ENCODE measurements around the gene MLNR. TPM values are rescaled to one million over a fixed set of nuclear protein-coding genes. Genes with fewer than 3 reads are reported as not detected.
A peak's percentile ranks its signal among the peaks of the same experiment; 100 is the strongest.

The MLNR gene
- total and polyA plus RNA-seq, 9 of the 15 experiments (the other 6 are each of a cell fraction or from before 2014, with no cell fraction given): not detected

GRCh38 chr13:49171359-49171758 lies 48.8 kb upstream of the MLNR start:
- Histone ChIP-seq H2AFZ (ENCODE audit: low read depth, low read length) (no peak overlapping the region), H4K20me1 (replicated peaks; ENCODE audit: control insufficient read depth, insufficient read depth, low read length) (no peaks in the 10 kb centered on the region), H3K4me3 (no peak overlapping the region), H3K4me2 (ENCODE audit: insufficient read depth, low read length) (no peak overlapping the region), H3K27ac (ENCODE audit: extremely low read depth, low read depth, low read length) (no peak overlapping the region), H3K4me1 (replicated peaks in 1 of 2; ENCODE audit: control insufficient read depth in 2 of 2, insufficient read depth in 2 of 2, low read length in 2 of 2) (no peaks in the 10 kb centered on the region), H3K27me3 (ENCODE audit: control insufficient read depth in 2 of 2, insufficient read depth in 2 of 2, low read length in 2 of 2) (no peaks in the 10 kb centered on the region), H3K9me1 (ENCODE audit: control insufficient read depth, insufficient read depth, low read length) (no peaks in the 10 kb centered on the region), H3K9me3 (replicated peaks; ENCODE audit: control insufficient read depth, insufficient read depth, low read depth, low read length) (no peaks in the 10 kb centered on the region), H3K9ac (ENCODE audit: insufficient read depth in 1 of 2, low read depth in 2 of 2, low read length in 2 of 2) (no peak overlapping the region), H3K79me2 (ENCODE audit: control insufficient read depth, insufficient read depth, low read length) (no peaks in the 10 kb centered on the region), H3K36me3 (ENCODE audit: control insufficient read depth, insufficient read depth, low read length) (peaks cover 10% of the 10 kb centered on the region; the same call in 1 of the 3 replicates)
- BruUV-seq (replicated peaks): no TSS peak
- POLR2A ChIA-PET: no interaction called here
- FAIRE-seq (no peak), ATAC-seq (no peak), DNase-seq (ENCODE audit: extremely low read depth in 1 of 4, low spot score in 3 of 4) (no peak)
- in situ Hi-C loops (cut with MboI) (no loop called here), intact Hi-C loops (cut with micrococcal nuclease) (no loop called here)
- CTCF ChIA-PET (ENCODE audit: low intra/inter-chr PET ratio): no interaction called here
- TF ChIP-seq GTF2B (IDR thresholded peaks at IDR 0.05; ENCODE audit: extremely low read depth, insufficient read length): no peak
- TF ChIP-seq EP300 (IDR thresholded peaks at IDR 0.05; ENCODE audit: low read length): no peak
- peak; percentile 85 for TF ChIP-seq MAFG (tag; conservative IDR thresholded peaks at IDR 0.05)
- TF ChIP-seq POLR2AphosphoS5 (IDR thresholded peaks at IDR 0.05; ENCODE audit: control insufficient read depth, insufficient read depth, low read depth, low read length): no peak
- TF ChIP-seq ARNT (IDR thresholded peaks at IDR 0.05): no peak
- TF ChIP-seq RFX1 (IDR thresholded peaks at IDR 0.05): no peak
- TF ChIP-seq HDAC8 (tag; IDR thresholded peaks at IDR 0.05): no peak
- peak; percentile 91 for TF ChIP-seq C11orf30 (IDR thresholded peaks at IDR 0.05; ENCODE audit: low read depth)
- TF ChIP-seq HLTF (IDR thresholded peaks at IDR 0.05): no peak
- TF ChIP-seq MAFK (IDR thresholded peaks at IDR 0.05; ENCODE audit: low read length): peak; percentile 99
- no peak for TF ChIP-seq NBN (IDR thresholded peaks at IDR 0.05; ENCODE audit: low read depth)
- no peak for TF ChIP-seq KHSRP (IDR thresholded peaks at IDR 0.05)
- TF ChIP-seq IRF1 (CRISPR knock-in tag; IDR thresholded peaks at IDR 0.05; ENCODE audit: borderline replicate concordance): no peak
- TF ChIP-seq EP400 (IDR thresholded peaks at IDR 0.05): no peak
- no peak for TF ChIP-seq ZNF764 (CRISPR knock-in tag; IDR thresholded peaks at IDR 0.05; ENCODE audit: low read depth)
- peak; percentile 98 for TF ChIP-seq MAFF (IDR thresholded peaks at IDR 0.05; ENCODE audit: low read length)
- no peak for TF ChIP-seq PATZ1 (CRISPR knock-in tag; IDR thresholded peaks at IDR 0.05; ENCODE audit: borderline replicate concordance)
- TF ChIP-seq ZNF551 (CRISPR knock-in tag; IDR thresholded peaks at IDR 0.05): no peak
- TF ChIP-seq HINFP (tag; conservative IDR thresholded peaks at IDR 0.05; ENCODE audit: low read depth): no peak
- TF ChIP-seq LEF1 (IDR thresholded peaks at IDR 0.05): no peak
- no peak for TF ChIP-seq PHB (CRISPR knock-in tag; IDR thresholded peaks at IDR 0.05)
